NOMO-1 (cell line): ENCODE measurements around the gene MPC1.
"Not testable (repeated sequence)": the region's sequence is repeated elsewhere in the genome, so short reads cannot be mapped to it uniquely, and the experiment has no call there.

Experiments used
- DNase-seq, 2 experiments: peaks; one replicate each; lab custom pipeline; 2025; ENCODE audit not compliant: unreplicated experiment in 2 of 2; lab: John Stamatoyannopoulos, UW

Gene MPC1

DNA sequence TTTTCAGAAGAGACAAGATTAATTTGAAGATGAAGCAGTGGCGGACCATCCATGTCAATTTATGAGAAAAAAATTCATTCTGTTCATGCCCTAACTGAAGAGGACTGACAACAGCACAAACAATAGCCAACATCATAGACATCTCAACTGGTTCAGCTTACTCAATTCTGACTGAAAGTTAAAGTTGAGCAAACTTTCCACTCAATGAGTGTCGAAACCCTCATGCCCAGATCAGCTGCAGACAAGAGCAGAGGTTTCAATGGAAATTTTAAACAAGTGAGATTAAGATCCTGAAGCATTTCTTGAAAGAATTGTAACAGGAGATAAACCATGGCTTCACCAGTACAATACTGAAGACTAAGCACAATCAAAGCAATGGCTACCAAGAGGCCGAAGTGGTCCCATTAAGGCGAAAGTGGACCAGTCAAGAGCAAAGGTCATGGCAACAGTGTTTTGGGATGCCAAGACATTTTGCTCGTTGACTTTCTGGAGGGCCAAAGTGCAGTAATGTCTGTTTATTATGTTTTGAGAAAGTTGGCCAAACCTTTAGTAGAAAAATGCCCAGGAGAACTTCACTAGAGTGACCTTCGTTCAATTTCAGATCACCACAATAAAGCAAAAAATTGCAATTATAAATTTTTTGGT, 34.3 kb downstream of the MPC1 start:
- peak in 1 of 2 experiments; percentile 47 for DNase-seq

DNA sequence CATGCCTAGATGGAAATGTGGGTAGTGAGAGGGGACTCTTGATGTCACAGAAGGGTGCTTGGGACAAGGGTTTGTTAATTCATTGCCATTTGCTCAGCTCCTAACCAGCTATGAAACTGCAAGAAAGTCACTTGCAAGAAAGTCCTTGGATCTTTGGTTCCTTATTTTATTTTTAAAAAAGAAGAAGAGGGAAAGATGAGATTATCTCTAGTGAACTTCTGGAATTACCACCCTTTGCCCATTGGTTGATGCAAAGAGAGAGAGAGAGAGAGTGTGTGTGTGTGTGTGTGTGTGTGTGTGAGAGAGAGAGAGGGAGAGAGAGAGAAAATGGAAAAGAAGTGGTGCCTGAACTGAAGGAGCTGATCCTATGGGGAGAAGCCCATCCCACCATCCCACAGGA, 35.8 kb downstream of the MPC1 start:
- peak in 1 of 2 experiments; percentile 26 for DNase-seq

DNA sequence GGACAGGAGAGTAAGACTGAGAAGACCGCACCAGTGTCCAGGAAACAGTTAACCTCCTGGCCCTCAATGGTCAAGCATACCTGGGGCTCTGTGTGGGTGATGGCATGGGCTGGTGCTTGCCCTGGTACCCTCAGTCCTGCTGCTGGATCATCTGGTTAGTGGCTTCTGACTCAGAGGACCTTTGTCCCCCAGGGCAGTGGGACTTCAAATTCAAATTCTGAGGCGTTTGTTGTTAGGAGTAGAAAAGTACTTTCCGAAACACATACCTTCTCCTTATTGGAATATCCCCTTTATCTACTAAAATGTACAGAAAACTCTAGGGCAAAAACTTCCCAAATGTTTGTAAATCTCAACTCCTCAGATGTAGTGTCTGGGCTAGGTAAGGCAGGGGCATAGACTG, 36.3 kb downstream of the MPC1 start:
- no peak for DNase-seq

DNA sequence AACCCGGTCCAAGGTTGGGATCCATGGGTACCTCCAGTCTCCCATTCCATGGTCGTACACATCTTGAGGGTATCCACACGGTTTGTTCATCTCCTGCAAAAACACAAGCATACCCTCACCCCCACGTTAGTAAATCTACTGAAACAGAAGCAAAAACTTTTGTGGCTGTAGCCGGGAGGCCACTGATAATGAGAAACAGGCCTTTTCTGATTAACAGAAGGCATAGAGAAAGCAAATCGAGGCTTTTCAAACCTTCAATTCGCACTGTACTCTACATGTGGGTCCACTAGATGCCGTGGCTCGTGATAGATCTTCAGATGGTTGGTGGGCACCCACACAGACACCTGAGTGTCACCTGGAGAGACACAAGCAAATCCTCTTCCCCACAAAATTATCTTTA, 37.1 kb downstream of the MPC1 start:
- DNase-seq = not testable (repeated sequence)

DNA sequence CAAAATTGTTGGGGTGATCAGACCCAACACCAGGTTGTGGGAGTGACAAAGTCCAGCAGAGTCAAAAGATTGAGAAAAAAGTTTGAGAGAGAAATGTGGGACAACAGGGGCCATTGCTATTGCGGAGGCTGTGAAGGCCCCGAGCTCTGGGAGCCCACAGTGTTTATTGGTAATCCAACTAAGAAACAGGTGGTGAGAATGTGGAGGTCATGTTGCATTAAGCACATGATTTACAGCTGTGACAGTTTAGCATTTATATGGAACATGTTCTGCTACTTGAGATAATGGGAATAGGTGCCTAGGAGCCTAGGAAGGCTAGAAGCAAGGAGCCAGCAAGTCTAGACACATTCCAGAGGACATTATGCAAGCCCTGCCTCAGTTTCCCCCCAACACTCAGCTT, 37.8 kb downstream of the MPC1 start:
- DNase-seq = not testable (repeated sequence)

DNA sequence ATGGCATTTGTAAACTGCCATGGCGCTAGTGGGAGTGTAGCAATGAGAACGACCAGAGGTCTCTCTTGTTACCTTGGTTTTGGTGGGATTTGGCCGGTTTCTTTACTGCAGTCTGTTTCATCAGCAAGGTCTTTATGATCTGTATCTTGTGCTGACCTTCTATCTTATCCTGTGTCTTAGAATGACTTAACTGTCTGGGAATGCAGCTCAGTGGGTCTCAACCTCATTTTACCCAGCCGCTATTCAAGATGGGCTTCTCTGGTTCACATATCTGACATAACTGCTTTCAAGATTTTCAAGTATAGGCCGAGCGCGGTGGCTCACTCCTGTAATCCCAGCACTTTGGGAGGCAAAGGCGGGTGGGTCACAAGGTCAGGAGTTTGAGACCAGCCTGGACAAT, 38.5 kb downstream of the MPC1 start:
- DNase-seq = no peak

DNA sequence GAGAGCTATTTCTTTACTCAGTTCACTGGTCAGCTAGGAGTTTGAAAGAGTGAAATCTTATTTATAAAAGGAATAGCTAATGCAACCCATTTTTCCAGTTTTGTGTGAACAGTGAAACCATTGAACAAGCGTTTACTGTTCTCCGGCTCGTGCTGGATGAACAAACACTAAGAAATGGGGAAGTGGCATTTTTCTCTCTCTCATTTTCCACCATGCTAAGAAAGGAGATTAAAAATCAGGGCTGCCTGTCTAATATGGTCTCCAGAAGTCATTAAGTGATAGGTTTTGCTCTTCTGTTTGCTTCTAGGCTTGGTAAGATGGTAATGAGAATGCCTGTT, 39.6 kb downstream of the MPC1 start:
- DNase-seq = peak; percentile 39 to 70

DNA sequence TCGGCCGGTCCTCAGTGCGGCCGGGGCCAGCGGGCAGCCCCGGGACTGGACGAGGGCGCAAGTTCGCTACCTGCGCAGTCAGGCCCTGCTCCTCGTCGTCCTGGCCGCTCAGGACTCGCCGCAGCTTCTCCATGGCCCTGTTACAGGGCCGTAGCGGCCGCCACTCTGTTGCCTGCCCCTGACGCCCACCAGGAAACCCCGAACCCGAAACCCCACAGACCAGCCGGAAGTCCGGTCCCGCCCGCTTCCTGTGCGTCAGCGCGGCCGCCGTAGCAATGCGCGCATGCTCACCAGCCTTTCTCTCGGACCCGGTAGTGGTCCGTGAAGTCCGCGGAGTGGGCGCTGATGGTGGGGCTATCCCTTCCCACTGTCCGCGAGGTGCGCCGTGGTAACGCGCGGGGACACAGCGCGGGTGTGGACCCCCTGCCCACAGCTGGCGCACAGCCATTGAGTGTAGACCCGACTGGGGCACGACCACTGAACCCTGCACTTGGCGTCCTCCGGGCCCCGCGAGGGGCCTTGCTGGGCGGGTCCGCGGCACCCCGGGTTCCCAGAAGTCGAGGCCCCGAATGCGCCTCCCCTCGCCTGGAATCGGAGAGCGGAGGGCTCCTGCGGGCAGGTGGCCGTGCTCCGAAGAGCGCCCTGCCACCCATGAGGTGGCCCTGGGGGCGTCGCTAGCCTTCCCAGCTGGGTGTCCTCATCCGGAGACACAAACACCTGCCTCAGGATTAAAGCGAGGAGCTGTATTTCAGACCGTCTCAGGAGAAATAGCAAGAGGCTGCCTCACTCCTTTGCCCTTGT, 40.2 kb downstream of the MPC1 start, which contains the start of gene SFT2D1:
SFT2D1 (minus strand) TSS at position 197 of the 801 bp plus-strand sequence; CDS start at position 133, 64 bp downstream.
- DNase-seq = peak; percentile 71 to 80

DNA sequence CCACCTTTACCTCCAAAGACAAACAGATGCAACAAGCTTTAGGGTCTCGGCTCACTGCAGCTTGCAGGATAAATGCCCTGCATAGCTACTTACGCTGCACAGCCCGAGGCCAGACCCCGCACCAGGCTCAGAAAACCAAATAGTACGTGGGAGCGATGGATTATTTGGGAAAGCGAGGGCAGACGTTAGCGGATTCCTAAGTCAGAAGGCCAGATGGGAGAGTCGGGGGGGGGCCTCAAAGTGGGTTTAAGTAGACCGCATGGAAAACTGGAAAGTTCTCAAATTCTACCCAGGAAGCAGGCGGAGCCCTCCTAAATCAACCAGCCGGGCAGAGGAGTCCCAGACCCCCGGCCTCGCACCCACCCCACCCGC, 40.8 kb downstream of the MPC1 start:
- DNase-seq = no peak

DNA sequence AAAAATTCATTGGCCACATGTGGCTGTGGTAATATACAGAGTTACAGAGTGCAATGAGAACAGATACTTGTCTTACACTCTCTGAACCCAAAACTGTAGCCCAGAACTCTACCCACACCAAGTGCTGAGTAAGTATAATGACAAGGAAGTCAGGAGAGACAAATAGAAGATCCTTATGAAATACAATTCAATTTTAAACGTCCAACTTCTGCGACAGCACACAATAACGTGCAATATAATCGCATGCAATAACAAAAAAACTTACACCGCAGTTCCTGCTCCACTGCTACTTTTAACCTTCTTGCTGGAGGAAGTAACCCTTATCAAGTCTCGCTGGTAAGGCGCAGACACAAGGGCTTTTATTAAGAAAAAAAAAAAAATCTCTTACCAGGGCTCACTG, 41.3 kb downstream of the MPC1 start:
- peak; percentile 25 to 74 for DNase-seq

DNA sequence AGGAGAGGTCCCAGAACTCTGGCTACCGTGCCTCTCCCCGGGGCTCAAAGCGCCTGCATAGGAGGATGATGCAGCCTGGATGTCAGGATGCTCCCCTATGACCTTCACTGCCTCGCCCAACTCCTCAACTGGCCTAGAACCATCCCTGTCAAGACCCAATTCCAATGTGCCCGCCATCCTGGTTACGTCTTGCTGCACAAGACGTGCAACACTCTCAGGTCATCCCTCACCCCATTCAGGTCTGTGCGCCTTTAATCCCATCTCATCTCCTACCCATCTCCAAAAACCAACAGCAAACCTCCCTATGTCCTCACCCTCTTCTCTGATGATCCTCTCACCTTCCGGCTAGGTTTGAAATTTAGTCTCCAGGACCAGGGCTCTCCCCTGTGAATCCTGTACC, 43.9 kb downstream of the MPC1 start:
- no peak for DNase-seq

DNA sequence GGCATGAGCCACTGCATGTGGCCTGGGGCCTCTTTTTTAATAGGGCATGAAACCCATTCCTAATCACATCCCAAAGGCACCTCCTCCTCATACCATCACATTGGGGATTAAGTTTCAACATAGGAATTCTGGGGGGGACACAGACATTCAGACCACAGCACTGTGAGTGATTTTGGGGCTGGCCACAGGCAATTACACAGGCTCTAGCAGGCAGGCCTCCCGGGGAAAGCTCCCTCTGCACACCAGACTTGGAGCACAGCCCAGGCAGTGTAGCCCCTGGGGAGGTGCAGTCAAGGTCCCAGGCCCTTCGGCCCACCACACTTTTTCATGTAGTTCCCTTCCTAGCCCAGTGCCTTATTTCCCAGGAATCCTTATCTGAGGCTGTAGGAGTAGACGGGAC, 45.9 kb downstream of the MPC1 start:
- no peak for DNase-seq

DNA sequence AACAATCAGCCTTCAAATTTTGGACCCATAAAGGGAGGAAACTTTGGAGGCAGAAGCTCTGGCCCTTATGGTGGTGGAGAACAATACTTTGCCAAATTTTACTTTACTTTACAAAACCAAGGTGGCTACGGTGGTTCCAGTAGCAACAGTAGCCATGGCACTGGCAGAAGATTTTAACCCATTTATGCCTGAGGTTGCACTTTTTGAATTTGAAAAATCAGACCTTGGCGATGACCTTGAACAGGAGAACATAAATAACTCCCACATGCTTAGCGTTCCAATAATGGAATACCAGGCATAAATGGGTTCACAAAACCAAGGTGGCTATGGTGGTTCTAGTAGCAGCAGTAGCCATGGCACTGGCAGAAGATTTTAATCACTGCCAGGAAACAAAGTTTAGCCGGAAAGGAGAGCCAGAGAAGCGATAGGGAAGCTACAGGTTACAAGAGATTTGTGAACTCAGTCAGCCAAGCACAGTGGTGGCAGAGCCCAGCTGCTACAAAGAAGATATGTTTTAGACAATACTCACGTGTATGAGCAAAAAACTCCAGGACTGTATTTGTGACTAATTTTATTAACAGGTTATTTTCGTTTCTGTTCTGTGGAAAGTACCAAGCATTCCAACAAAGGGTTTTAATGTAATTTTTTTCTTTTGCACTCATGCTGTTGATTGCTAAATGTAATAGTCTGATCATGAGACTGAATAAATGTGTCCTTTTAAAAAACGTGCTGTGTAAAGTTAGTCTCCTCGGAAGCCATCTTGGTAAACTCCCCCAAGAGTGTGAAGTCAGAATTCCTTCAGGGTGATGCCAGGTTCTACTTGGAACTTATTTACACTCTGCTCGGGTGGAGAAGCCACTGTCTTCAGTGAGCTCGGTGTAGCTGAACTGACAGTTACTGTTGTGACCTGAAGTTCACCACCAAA, 47.1 kb downstream of the MPC1 start:
- DNase-seq = no peak

DNA sequence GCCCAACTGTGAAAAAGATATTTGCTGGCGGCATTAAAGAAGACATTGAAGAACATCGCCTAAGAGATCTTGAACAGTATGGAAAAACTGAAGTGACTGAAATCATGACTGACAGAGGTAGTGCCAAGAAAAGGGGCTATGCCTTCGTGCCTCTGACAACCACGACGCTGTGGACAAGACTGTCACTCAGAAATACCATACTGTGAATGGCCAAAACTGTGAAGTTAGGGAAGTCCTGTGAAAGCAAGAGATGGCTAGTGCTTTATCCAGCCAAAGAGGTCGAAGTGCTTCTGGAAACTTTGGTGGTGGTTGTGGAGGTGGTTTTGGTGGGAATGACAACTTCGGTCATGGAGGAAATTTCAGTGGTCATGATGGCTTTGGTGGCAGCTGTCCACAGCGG, 47.9 kb downstream of the MPC1 start:
- no peak for DNase-seq

DNA sequence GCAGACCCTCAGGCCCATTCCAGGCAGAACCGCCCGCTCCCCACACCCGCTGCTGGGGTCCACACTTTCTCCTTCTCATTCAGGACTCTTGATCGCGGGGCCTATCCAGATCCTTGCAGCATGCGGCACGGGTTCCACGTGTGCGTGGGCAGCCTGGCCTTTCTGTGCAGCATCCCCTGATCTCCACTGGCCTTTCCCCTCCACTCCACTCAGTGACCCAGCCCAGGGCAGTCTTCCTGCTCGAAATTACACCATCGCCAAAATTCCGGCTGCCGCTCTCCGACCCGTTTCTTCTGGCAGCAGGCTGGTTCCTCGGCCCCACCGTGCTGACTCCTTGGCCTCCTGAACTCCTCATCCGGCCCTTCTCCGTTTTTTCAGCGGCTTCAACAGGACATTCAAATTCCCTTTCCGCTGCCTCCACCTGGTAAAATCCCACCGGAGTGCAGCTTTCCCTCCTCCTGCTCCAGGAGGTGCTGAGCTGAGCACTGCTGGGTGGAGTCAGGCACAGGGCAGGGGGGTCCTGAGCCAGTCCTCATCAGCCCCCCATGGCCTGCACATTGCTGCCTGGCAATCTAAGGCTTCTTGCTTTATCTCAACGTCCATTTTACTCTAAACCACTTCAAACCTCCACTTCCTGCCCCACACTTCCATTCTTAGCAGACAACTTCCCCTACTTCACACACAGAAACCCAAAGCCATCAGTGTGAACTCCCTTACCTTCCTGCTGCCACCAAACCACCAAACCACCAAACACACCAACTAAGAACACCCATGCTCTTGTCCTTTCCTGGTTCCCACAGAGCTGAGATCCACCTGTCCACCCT, 49.4 kb downstream of the MPC1 start:
- peak; percentile 52 to 60 for DNase-seq

DNA sequence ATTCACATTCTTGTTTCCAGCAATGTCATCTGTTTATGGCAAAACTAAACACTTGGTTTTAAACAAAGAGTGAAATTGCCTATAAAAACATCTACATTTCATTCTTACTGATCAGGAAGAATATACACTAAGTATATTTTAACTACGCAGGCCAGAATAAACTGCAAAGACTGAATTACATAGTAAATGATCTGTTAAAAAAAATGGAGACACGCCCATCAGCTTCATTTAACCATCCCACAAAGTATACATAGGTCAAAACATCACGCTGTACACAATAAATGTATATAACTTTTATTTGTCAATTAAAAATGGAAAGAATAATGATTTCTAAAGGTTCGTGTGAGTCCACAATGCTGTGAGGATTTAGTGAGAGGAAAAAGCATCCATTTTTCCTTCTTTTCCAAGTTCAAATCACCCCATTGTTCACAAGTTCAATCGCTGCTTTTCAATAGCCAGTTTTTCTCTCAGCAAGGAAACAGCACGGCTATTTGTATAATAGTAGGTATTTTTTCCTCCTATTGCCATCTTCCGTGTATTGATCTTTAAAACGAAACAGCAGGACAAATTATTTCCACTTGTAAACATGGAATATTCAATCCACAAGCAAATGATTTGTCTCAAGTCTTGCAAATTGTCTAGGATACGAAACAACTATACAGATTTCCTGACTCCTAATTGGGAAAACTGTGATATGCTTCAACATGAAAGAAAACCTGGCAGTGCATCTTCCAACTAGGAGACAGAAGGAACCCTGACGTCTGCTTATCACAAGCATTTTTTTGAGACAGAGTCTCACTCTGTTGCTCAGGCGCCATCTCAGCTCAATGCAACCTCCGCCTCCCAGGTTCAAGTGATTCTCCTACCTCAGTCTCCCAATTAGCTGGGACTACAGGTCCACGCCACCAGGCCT, 51.0 kb downstream of the MPC1 start:
- no peak for DNase-seq

DNA sequence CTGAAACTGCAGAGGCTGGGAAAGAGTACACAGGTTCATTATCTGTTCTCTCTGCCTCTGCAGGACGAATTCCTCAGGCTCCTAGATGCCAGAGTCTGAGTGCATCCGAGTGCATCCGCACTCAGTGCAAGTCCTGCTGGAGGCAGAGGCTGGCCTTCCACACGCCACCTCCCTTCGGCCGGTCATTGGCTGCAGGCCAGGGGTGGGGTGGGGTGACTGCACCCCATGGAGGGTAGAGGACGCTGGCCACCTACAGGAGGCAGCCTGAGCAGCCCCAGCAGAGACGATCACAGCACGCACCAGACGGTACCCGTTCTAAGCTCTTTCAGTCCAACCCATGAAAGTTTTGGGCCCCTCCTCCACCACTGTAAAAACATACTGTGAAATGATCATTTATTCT, 52.1 kb downstream of the MPC1 start:
- no peak for DNase-seq

DNA sequence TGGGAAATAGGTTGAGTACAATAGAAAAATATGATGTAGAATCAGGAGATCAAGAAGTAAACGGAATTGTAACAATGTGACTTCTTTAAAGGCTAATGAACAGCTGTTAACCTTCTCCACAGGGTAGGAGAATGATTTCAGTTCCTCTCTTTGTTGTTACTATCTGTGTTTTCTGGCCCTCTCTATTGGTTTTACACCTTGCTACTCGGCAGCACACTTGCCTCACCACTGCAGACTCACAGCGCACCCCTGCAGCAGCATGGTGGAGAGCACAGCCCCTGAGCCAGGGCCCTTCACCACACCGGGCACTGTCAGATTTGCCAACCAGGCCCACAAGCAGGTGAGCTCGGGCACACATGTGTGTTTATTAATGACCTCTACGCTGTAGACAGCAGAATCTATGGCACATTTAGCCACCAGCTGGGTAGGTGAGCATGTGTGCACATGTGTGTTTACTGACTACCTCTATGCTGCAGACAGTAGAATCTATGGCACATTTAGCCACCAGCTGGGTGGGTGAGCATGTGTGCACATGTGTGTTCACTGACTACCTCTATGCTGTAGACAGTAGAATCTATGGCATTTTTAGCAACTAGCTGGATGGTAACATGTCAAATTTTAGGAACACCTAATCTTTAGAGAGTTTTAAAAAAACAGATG, 57.2 kb downstream of the MPC1 start:
- no peak for DNase-seq

DNA sequence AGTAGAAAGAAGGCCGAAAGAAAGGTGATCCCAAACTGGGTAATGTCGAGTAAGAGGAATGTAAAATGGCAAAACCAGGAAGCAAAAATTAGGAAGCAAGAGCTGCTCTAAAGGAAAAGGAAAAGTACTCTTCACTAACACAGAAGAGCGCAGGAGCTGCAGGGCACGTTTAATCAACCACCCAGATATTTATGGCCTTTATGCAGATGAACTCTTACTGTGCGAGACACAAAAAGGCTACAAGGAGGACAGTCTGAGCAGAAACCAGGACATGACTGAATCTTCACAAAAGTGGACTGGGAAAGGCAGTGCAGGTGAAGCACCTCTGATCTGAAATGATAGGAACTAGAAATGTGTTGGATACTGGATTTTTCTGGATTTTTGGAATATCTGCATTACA, 59.3 kb downstream of the MPC1 start:
- no peak for DNase-seq
